Measurements from ENCODE around the gene SLC26A9.
A peak's percentile ranks its signal among the peaks of the same experiment; 100 is the strongest.

Gene SLC26A9

GRCh38 chr1:205943245-205943644 lies at the start of gene SLC26A9:
Gene SLC26A9 (minus strand): TSS chr1:205943456. CDS start chr1:205935820, 7,636 bp downstream.
- no peak for DNase-seq (ENCODE audit: low read depth)
- H3K4me3 ChIP-seq (ENCODE audit: low read depth, low read length) = no peak within 1 kb of the TSS
- no peak for TF ChIP-seq CTCF (conservative IDR thresholded peaks at IDR 0.05; ENCODE audit: low read depth, low read length)

- no peak for TF ChIP-seq CTCF (conservative IDR thresholded peaks at IDR 0.05; ENCODE audit: low read depth, low read length)
- H3K4me3 ChIP-seq (ENCODE audit: low read depth, low read length) = no peak overlapping the region
- DNase-seq (ENCODE audit: low read depth) = no peak
Observed at GRCh38 chr1:205992218-205992882, 49.1 kb upstream of the SLC26A9 start.

- no peak for TF ChIP-seq CTCF (conservative IDR thresholded peaks at IDR 0.05; ENCODE audit: low read depth, low read length)
- peak; percentile 48 for DNase-seq (ENCODE audit: low read depth)
Observed at GRCh38 chr1:205991237-205991636, 48.0 kb upstream of the SLC26A9 start.

GRCh38 chr1:205990226-205990625 lies 47.0 kb upstream of the SLC26A9 start:
- no peak for TF ChIP-seq CTCF (conservative IDR thresholded peaks at IDR 0.05; ENCODE audit: low read depth, low read length)
- DNase-seq (ENCODE audit: low read depth) = no peak

More at GRCh38 chr1:205991237-205991636, 48.0 kb upstream of the SLC26A9 start:
- H3K4me3 ChIP-seq (ENCODE audit: low read depth, low read length) = no peak overlapping the region

GRCh38 chr1:205989786-205990185 lies 46.5 kb upstream of the SLC26A9 start:
- no peak overlapping the region for H3K4me3 ChIP-seq (ENCODE audit: low read depth, low read length)
- no peak for DNase-seq (ENCODE audit: low read depth)
- no peak for TF ChIP-seq CTCF (conservative IDR thresholded peaks at IDR 0.05; ENCODE audit: low read depth, low read length)

More at GRCh38 chr1:205990226-205990625, 47.0 kb upstream of the SLC26A9 start:
- no peak overlapping the region for H3K4me3 ChIP-seq (ENCODE audit: low read depth, low read length)

- no peak for TF ChIP-seq CTCF (conservative IDR thresholded peaks at IDR 0.05; ENCODE audit: low read depth, low read length)
- no peak for DNase-seq (ENCODE audit: low read depth)
- no peak overlapping the region for H3K4me3 ChIP-seq (ENCODE audit: low read depth, low read length)
Observed at GRCh38 chr1:205988585-205988995, 45.3 kb upstream of the SLC26A9 start.

GRCh38 chr1:205986861-205987260 lies 43.6 kb upstream of the SLC26A9 start:
- DNase-seq (ENCODE audit: low read depth) = no peak
- H3K4me3 ChIP-seq (ENCODE audit: low read depth, low read length) = no peak overlapping the region
- no peak for TF ChIP-seq CTCF (conservative IDR thresholded peaks at IDR 0.05; ENCODE audit: low read depth, low read length)
